ENCODE results near the gene TRPM1.

Gene TRPM1

DNA sequence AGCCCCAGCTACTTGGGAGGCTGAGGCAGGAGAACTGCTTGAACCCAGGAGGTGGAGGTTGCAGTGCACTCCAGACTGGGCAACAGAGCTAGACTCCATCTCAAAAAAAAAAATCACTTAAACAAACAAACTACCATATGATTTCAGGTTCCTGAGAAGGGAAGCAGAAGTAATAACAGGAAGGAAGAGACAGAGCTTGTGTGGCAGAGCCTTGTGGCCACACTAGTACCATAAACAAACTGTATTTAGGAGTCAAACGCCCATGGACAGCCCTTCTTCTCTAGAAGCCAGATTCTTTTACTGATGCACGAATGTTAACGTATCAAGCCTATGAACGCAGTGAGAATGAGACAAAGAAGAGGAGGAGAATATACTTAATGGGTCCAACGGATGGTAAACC, 122.1 kb downstream of the TRPM1 start:
- TF ChIP-seq ZFX (IDR thresholded peaks at IDR 0.05; ENCODE audit: borderline replicate concordance), result no peak
- TF ChIP-seq, protein P1, sequence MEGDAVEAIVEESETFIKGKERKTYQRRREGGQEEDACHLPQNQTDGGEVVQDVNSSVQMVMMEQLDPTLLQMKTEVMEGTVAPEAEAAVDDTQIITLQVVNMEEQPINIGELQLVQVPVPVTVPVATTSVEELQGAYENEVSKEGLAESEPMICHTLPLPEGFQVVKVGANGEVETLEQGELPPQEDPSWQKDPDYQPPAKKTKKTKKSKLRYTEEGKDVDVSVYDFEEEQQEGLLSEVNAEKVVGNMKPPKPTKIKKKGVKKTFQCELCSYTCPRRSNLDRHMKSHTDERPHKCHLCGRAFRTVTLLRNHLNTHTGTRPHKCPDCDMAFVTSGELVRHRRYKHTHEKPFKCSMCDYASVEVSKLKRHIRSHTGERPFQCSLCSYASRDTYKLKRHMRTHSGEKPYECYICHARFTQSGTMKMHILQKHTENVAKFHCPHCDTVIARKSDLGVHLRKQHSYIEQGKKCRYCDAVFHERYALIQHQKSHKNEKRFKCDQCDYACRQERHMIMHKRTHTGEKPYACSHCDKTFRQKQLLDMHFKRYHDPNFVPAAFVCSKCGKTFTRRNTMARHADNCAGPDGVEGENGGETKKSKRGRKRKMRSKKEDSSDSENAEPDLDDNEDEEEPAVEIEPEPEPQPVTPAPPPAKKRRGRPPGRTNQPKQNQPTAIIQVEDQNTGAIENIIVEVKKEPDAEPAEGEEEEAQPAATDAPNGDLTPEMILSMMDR (IDR thresholded peaks at IDR 0.05), result no peak

DNA sequence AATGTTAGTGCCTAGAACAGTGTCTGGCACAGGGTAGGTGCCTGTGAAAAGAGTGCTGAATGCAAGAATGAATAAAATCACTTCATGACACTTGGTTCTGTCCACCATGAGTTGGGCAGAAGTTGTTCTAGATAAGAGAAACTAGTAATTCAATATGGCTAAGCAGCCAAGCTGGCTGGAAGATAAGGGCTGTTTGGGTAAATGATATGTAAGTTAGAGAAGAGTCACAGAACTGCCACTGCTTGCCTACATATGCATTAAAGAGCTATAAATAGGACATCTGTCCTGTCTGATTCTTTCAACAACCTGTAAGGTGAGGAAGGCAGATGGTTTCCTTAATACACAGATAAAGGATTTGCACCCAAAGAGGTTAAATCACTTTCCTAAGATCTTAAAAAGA, 123.2 kb downstream of the TRPM1 start:
- TF ChIP-seq, protein P1 (IDR thresholded peaks at IDR 0.05), result no peak
- no peak for TF ChIP-seq ZFX (IDR thresholded peaks at IDR 0.05; ENCODE audit: borderline replicate concordance)
- no peak overlapping the region for H3K27ac ChIP-seq

More for the DNA sequence above, 122.1 kb downstream of the TRPM1 start:
- no peak overlapping the region for H3K27ac ChIP-seq

DNA sequence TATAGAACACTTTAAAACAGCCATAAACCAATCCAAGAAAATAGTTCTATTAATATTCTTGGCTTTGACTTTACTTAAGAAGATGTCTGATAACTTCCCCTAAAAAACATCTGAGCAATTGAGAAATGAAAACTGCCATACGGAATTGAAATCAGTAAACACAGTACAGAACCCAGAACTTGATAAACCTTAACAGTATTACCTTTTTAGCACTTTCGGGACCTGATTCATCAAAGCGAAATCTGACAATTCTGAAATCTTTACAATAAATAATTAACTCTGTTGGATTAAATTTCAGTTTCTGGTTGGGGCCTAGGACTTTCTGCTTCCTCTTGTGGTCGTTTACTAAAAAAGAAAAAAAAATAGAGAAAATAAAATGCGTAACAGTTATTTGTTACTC, 127.4 kb downstream of the TRPM1 start:
- no peak overlapping the region for H3K27ac ChIP-seq
- TF ChIP-seq, protein P1 (IDR thresholded peaks at IDR 0.05), result no peak
- TF ChIP-seq ZFX (IDR thresholded peaks at IDR 0.05; ENCODE audit: borderline replicate concordance), result no peak

DNA sequence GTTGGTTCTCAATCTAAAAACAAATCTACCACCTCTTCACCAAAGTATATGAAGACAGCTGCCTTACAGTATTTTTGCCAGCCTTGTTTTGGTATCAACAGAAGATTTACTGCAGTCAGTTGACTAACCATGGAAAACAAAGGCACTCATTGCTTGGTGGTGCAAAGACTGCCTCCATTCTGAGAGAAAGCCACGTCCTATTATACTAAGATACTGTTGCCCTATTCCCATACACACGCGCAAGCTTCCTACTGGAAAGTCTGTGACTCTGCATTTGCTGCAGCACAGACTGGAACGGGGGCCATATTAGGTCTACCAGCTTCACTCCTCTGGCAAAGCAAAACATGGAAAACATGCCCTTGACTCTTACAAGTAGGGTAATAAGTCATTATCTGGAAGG, 128.1 kb downstream of the TRPM1 start:
- H3K27ac ChIP-seq, result no peak overlapping the region
- TF ChIP-seq ZFX (IDR thresholded peaks at IDR 0.05; ENCODE audit: borderline replicate concordance), result no peak
- TF ChIP-seq, protein P1 (IDR thresholded peaks at IDR 0.05), result no peak

DNA sequence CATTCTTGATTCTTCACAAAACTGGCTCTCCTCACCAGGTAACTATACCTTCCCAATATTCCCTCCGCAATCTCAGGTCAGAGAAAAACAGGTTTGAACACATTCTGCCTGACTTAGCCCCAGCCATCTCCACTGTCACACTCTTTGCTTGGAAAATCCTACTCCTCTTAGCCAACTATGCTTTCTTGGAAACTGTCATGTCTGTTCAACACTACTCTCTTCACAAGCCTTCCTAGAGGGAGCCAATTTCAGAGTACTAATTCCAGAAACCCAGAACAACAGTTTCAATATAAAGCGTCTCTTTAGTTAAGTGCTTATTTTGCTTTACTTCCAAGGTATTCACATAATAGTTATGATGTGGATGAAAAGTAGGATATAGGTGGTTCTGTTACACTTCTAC, 131.8 kb downstream of the TRPM1 start:
- no peak overlapping the region for H3K27ac ChIP-seq
- TF ChIP-seq ZFX (IDR thresholded peaks at IDR 0.05; ENCODE audit: borderline replicate concordance), result no peak
- TF ChIP-seq, protein P1 (IDR thresholded peaks at IDR 0.05), result no peak

DNA sequence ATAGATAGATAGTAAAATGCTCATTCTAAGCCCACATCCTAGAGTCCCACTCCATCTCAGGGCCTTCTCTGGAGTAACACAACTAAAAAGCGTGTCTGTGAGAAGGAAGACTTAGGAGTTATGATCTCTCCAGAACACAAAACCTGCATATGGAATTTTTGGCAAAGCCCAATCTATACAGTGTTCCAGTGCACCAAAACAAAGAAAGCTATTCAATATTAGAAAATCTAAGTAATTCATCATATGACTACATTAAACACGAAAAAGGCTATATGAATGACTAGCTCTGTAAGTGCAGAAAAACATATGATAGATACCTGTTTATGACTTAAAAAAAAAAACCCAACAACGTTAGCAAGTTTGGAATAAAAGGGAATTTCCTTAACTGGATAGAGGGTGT, 137.8 kb downstream of the TRPM1 start:
- no peak for TF ChIP-seq ZFX (IDR thresholded peaks at IDR 0.05; ENCODE audit: borderline replicate concordance)
- TF ChIP-seq, protein P1 (IDR thresholded peaks at IDR 0.05), result no peak
- H3K27ac ChIP-seq, result no peak overlapping the region

DNA sequence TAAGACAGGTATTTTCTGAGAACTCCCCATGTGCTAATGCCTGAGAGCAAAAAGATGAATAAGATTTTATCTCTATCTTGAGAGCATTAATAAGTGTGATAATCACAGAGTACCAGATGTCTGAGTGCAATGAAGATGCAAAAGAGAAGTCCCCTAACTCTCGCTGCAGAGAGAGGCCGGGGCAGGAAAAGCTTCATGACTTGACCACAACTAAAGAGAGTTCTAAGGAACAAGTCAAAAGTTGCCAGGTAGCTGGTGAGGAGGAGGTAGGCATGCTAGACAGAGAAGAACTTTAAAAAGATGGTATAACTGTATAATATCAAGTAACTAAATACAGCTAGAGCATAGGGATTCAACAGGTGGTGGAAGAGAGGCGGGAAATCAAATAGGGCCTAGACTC, 138.9 kb downstream of the TRPM1 start:
- H3K27ac ChIP-seq, result no peak overlapping the region
- TF ChIP-seq, protein P1 (IDR thresholded peaks at IDR 0.05), result no peak
- TF ChIP-seq ZFX (IDR thresholded peaks at IDR 0.05; ENCODE audit: borderline replicate concordance), result no peak
